ENCODE data around the gene BOK.

DNA sequence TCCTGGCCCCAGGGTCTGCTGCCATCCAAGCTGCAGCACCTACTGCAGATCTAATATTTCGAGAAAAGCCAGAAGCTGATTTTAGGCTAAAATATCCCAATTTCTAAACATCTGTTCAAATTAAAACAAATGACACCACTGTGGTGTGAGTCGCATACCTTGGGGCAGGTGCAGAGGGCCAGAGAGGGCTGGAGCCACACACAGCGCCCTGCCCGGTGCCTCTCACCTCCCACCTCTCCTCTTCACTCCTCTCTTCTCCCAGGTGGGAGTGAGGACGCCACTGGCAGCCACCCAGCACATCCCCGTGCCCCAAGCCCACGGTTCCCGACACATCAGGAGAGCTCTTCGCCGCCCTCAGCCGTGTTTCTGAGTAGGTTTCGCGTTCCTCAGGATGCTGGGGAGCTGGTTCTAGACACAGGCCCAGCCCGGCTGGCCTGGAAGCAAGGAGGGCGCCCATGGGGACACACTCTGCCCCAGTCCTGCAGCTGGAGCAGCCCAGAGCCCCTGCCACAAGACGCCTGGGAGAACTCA lies 57.0 kb downstream of the BOK start:
- TF ChIP-seq POLR2A (IDR thresholded peaks at IDR 0.05) = no peak
- TF ChIP-seq, protein P1, sequence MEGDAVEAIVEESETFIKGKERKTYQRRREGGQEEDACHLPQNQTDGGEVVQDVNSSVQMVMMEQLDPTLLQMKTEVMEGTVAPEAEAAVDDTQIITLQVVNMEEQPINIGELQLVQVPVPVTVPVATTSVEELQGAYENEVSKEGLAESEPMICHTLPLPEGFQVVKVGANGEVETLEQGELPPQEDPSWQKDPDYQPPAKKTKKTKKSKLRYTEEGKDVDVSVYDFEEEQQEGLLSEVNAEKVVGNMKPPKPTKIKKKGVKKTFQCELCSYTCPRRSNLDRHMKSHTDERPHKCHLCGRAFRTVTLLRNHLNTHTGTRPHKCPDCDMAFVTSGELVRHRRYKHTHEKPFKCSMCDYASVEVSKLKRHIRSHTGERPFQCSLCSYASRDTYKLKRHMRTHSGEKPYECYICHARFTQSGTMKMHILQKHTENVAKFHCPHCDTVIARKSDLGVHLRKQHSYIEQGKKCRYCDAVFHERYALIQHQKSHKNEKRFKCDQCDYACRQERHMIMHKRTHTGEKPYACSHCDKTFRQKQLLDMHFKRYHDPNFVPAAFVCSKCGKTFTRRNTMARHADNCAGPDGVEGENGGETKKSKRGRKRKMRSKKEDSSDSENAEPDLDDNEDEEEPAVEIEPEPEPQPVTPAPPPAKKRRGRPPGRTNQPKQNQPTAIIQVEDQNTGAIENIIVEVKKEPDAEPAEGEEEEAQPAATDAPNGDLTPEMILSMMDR (IDR thresholded peaks at IDR 0.05) = no peak
